GM19025 (cell line): Measurements from ENCODE around the gene MAP4K3.
"Not testable (repeated sequence)": the region's sequence is repeated elsewhere in the genome, so short reads cannot be mapped to it uniquely, and the experiment has no call there.

Experiments used
- ATAC-seq: cut with Tn5 transposase; IDR thresholded peaks from one replicate; pipeline ENCODE4 v1.9.1; 2021; ENCODE audit warnings: mild to moderate bottlenecking, low read depth, moderate library complexity; ENCODE audit not compliant: unreplicated experiment

MAP4K3 gene

DNA sequence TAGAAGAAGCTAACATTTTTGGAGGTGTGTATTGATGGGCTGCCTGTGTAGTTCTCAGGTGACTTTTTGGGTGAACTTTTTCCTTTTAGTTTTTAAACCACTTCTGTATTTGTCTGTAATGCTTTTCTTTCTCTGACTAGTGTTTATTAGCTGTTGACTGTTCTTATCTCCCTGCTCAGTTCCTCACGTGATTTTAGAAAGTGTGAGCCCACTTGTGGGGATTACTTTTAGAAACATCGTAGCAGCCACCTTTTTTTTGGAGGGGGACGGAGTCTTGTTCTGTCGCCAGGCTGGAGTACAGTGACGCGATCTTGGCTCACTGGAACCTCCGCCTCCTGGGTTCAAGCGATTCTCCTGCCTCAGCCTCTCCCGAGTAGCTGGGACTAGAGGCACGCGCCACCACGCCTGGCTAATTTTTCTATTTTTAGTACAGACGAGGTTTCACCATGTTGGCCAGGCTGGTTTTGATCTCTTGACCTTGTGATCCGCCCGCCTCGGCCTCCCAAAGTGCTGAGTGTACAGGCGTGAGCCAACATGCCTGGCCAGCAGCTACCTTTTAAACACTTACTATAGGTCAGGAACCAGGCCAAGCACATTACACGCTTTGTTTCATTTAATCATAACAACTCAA is 184.1 kb downstream of the MAP4K3 start:
- ATAC-seq, result no peak

DNA sequence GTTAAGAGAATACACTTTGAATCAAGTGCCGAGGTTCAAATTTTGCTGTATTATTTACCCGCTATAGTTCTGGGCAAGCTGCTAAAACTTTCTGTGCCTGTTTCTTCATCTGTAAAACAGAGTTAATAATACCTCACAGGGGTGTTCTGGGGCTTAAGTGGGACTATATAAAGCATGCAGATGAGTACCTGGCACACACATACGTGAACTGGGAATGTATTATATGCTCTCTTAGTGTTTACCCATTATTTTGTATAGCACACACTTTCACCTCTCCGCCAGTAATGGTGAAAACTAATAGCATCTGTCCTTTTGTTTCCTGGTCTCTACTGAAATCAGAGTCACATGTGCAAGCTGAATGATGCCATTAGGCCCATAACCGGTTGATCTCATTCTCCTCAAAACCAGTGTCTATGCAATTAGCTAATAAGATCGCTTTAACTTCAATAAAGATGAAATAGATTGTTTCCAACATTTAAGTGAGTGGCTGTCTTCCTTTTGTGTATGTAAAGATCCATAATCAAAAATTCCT is 189.5 kb downstream of the MAP4K3 start:
- ATAC-seq, result no peak

DNA sequence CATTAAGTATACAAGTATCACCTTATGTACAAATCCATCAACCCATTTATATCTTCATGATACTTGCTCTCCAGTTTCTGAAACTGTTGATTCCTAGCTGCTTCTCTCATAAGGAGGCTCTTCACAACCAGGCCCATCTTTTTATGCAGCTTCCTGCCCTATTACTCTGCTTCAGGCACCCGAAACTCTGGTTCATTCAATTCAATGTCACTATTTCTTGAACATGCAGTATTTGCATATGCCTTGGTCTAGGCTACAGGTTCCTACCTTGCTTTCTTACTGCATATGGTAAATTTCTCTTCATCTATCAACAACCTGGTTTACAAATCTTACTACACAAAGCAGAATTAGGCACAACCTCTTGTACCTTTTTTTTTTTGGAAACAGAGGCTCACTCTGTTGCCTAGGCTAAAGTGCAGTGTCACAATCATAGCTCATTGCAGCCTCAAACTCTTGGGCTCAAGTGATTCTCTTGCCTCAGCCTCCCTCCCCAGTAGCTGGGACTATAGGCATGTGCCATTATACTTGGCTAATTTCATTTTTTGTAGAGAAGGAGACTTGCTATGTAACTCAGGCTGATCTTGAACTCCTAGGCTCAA is 190.6 kb downstream of the MAP4K3 start:
- no peak for ATAC-seq

DNA sequence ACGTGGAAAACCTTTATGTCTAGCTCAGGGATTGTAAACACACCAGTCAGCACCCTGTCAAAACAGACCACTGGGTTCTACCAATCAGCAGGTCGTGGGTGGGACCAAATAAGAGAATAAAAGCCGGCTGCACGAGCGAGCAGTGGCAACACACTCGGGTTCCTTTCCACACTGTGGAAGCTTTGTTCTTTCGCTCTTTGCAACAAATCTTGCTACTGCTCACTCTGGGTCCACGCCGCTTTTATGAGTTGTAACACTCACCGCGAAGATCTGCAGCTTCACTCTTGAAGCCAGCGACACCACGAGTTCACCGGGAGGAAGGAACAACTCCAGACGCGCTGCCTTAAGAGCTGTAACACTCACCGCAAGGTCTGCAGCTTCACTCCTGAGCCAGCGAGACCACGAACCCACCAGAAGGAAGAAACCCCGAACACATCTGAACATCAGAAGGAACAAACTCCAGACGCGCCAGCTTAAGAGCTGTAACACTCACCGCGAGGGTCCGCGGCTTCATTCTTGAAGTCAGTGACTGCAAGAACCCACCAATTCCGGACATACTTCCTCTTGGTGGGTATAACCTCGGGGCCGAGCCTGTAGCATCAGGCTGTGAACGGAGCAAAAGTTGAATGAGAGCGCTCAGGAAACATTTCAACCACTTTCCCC is 192.0 kb downstream of the MAP4K3 start:
- ATAC-seq, result not testable (repeated sequence)

DNA sequence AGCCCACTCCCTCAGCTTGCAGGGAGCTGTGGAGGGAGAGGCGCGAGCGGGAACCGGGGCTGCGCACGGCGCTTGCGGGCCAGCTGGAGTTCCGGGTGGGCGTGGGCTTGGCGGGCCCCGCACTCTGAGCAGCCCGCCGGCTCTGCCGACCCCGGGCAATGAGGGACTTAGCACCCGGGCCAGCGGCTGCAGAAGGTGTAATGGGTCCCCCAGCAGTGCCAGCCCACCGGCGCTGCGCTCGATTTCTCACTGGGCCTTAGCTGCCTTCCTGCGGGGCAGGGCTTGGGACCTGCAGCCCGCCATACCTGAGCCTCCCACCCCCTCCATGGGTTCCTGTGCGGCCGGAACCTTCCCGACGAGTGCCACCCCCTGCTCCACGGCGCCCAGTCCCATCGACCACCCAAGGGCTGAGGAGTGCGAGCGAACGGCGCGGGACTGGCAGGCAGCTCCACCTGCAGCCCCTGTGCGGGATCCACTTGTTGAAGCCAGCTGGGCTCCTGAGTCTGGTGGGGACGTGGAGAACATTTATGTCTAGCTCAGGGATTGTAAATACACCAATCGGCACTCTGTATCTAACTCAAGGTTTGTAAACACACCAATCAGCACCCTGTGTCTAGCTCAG is 192.7 kb downstream of the MAP4K3 start:
- not testable (repeated sequence) for ATAC-seq

DNA sequence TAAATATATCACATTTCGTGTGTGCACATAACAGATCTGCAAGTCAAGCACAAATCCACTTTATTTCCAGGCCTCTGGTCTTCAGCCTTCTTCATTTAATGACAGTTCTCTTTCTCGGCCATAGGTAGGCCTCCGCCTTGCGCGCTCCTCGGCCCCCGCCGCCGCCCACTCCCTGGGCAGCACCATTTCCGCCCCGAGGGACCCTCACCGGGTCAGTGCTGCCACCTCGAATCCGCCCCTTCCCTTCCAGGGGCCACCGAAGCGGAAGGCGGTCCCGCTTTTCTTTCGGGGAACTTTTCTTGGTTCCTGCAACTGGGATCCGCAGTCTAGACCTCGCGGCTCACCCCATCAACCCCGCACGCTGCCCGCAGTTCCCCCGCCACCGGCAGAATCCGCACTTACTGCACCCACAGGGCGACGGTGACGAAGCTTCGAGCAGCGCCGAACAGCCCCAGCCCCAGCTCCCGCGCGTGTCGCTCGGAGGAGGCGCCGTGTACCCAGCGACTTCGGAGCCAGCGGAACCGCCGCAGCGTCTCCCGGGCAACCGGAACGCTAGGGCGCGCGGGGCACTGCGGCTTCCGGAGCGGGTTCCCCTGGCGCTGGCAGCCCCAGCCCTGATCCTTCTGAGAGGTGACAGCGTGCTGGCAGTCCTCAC is 193.5 kb downstream of the MAP4K3 start, which contains the start of gene CDKL4:
Gene CDKL4, minus strand, starts transcription at position 502 of the 655 bp plus-strand sequence.
- no peak for ATAC-seq

DNA sequence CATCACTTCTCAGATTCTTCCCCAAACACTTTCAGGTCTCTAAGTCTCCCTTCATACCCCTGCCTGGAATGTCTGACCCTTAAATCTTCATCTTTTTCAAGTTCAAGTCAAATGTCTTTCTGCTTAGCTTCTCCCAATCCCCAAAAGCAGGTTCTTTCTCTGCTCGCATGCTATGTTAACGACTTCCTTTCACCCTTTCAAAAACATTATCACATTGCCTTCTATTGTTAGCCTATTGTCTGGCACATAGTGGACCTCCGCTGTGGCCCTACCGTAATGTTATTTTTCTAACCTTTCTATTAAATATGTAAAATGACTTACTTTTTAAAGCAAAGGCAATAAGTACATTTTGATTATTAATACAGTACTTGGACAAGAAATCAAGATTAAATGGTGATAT is 195.5 kb downstream of the MAP4K3 start:
- ATAC-seq, result no peak

DNA sequence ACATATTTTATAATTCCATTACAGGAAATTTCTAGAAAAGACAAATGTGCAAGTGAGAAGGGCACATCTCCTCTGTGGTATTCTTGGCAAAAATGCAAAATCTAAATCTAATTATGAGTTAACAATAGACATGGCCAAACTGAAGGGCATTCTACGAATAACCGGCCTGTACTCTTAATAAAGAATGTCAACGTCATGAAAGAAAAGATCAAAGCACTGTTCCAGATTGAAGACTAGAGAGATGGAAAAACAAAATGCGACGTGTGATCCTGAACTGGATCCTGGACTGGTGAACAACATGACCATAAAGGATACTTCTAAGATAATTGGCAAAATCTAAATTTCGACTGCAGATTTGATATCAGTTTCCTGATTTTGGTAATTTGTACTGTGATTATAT is 196.3 kb downstream of the MAP4K3 start:
- ATAC-seq, result no peak

DNA sequence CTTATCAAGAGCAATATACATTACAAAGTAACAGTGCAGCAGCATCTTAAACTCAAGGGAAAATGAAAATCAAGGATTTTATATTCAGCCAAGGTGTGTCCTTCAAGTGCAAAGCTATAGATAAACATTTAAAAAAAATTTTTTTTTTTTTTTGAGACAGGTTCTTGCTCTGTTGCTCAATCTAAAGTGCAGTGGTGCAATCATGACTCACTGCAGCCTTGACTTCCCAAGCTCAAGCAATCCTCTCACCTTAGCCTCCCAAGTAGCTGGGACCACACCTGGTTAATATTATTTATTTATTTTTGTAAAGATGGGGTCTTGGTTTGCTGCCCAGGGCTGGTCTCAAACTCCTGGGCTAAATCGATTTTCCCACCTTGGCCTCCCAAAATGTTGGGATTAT is 202.3 kb downstream of the MAP4K3 start:
- no peak for ATAC-seq

DNA sequence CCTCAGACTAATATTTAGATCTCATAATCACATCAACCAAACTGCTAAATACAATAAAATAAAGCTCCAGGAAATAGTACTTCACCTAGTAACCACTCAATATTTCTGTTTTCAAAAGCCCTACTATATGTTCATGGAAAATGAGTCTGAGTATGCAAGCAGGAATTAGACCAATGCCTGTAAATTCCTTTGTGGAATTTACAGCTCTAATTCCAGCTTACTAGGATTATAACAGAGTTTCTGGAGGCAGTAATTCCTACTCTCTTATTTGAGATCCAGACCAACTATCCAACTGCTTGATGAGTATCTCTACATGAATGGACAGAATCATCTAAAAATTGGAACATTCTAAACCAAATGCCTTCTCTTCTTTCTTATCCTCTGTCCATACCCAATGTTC is 204.9 kb downstream of the MAP4K3 start:
- no peak for ATAC-seq

DNA sequence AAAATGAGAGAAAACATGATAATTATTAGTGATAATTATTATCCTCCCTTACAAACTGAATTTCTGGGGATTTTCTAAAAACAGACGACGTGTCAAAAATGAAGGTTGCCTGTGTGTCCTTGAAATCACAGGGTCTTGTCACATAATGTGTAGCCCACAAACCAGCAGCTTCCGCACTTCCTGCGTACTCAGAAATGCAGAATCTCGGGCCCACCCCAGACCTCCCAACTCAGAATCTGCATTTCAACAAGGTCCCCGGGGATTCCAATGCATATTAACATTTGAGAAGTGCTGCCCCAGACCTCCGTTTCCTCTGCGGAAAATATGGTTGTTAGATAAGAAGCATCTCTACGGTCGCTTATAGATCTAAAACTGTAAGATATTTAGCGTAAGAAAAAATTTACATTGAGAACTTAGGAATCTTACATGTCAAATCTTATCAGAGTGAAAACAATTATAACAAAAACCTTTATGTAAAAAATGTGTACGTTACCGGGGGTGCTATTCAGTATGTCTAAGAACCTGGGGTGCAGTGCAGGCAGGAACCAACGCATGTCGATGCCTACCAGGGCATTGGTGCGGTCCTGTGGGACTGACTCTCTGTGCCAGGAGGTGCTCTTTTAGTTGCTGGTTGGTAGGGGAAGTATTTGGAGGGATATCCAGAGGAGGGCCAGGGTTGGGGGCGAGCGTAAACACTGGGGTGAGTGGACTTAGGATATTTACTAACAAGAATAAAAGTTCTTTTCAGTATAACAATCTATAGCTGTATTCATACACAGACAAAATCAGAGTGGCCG is 208.5 kb downstream of the MAP4K3 start:
- ATAC-seq, result no peak

DNA sequence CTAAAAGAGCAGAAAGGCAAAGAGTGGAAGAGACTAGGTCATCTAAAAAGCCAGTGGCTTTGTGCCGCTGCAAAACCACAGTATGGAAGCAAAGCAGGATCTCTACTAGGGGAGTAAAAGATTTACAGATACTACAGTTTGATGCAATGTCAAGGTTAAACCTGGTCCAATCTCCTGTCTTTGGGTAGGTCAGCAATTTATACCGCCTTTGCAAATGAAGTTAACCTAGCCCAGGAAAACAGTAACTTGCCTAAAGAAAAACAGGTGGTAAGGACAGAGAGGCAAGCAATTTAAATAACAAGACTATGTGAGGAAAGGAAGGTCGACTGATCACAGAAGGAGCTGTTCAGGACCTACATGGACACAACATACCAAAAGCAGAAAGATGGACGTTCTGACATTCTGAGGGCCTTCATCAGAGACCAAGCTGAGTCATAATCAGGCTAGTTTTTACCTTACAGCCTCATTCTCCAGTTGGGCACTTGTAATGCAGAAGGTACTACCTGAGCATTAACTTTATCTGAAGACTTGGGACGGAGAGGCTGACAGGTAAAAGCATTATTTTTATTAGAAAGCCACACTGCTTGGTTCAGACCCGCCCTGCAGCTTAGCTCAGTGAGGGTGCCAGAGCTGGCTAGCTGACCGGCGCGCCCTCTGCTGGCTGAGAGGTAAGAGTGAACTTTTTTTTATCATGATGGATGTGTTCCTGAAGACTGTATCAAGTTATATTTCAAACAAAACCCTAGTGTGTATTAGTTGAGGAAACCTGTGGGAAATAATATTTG is 209.3 kb downstream of the MAP4K3 start:
- no peak for ATAC-seq

DNA sequence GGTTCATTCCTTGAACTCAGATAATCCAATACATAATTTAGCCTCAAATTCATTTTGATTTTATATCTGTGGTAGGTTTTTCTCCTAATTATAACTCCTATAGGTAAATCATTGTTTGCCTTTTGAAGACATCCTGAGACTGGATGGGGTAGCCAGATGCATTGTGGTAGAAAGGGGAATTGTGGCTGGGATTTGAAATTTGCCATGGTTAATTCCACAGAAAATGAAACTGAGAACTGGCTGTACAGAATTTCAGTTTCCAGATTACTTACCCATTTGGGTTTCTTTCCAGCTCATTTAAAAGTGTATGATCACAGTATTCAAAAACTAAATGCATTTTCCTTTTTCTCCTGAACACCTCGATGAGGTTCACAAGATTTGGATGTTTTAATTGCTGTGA is 211.5 kb downstream of the MAP4K3 start:
- ATAC-seq, result no peak

DNA sequence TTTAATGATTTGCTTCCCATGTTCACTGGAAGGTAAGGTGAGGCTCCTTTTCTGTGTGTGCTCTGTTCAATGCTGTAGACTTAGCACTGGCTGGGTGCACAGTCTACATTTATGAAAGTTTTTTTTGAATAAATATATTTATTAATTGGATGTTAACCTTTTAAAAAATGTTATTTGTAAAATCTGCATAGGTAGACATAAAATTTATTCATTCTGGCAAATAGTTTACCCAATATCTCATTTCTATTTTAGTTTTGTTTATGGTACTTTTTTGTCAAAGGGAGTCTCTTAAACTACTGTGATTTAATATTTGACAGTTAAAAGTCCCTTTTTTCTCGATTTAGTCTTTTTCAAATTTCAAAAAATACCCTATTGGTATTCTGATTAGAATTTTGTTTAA is 213.2 kb downstream of the MAP4K3 start:
- ATAC-seq, result no peak

DNA sequence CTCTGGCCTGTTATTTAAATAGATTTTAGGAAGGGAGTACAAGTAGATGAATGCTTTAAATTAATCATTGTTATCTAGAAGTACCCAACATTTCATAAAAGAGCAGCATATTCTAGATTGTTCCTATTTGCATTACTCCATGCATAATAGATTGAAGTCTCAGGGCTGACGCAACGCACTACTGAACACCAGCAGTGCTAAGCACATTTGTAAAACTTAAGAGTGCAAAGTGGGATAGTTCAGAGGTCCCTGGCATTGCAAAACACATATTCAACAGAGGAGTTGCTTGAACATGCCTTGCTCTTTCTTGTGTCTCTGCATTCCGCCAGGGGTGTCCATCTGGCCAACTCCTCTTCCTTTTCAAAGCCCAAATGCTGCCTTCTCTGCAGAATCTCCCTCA is 215.6 kb downstream of the MAP4K3 start:
- ATAC-seq, result no peak

DNA sequence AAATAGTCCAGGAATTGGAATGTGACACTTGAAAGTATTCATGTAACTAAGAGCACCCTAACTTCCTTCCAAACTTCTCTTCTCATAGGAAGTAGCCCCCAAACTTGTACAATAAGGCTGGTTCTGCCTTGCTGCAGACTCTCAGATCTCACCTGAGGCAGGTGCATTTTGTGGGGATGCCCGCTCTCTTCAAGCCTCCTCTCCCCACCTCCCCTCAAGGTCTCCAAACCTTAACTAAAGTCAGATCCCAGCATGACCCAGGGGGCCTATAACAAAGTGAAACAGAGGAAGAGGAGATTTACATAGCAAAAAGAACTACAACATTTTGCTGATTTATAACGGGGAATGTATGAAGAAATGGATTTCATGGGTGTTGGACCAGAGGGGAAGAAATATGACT is 216.9 kb downstream of the MAP4K3 start:
- no peak for ATAC-seq

DNA sequence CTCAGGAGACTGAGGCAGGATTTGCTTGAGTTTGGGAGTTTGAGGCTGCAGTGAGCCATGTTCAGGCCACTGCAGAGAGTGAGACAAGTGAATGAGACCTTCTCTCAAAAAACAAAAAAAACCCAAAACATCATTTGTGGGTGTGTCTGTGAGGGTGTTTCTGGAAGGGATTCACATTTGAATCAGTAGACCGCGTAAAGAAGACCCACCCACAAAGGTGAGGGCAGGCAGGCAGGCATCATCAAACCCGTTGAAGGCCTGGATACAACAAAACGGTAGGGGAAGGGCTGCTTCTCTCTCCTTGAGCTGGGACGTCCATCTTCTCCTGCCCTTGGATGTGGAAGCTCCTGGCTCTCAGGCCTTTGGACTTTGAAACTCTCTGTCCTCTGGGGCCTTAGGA is 218.7 kb downstream of the MAP4K3 start:
- no peak for ATAC-seq

DNA sequence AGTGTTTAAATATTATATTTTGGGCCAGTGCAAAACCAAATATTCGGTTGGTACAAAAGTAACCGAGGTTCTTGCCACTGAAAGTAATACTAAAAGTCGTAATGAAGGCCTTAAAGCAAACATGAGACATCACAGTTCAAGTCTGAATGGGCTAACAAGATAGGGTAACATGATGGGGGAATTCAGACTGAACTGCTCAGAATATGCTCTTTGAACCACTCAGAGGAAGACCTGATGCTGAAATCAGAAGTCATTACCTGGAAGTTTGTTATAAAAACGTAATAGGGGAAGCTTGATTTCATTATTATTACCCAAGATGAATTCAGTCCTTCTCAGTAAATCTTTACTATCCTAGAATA is 219.9 kb downstream of the MAP4K3 start:
- ATAC-seq, result no peak
